GM23338 (cell line): ENCODE measurements around the gene SBF2. TPM values are rescaled to one million over a fixed set of nuclear protein-coding genes. Genes with fewer than 3 reads are reported as not detected.
A peak's percentile ranks its signal among the peaks of the same experiment; 100 is the strongest.

Experiments used
- ATAC-seq: fragments of 200-7000 bp; cut with Tn5 transposase; 3 replicates; pipeline ENCODE4 v1.9.1; 2020
- DNase-seq: peaks from one replicate; pipeline ENCODE4 v3.0.0-alpha.2; 2015; ENCODE audit warnings: low spot score
- H2AFZ ChIP-seq: fragments of 200-600 bp; sonication (generic); 2 replicates; pipeline ENCODE4 v1.8.0; 2016; ENCODE audit warnings: antibody characterized with exemption, mild to moderate bottlenecking, moderate library complexity
- H3F3A ChIP-seq: fragments of 200-600 bp; sonication (generic); replicated peaks from 2 replicates; pipeline ENCODE4 v1.8.0; 2017; ENCODE audit warnings: antibody characterized with exemption, mixed run types, low read depth
- H3K27ac ChIP-seq: fragments of 200-600 bp; sonication (generic); 2 replicates; pipeline ENCODE4 v1.6.1; 2016; ENCODE audit warnings: low read depth
- H3K27me3 ChIP-seq: fragments of 200-600 bp; sonication (generic); 2 replicates; pipeline ENCODE4 v1.8.0; 2016; ENCODE audit warnings: mild to moderate bottlenecking, mixed run types, moderate library complexity; ENCODE audit not compliant: insufficient read depth
- H3K36me3 ChIP-seq: fragments of 200-600 bp; sonication (generic); 2 replicates; pipeline ENCODE4 v1.8.0; 2016; ENCODE audit warnings: mild to moderate bottlenecking; ENCODE audit not compliant: insufficient read depth
- H3K4me1 ChIP-seq: fragments of 200-600 bp; sonication (generic); 2 replicates; pipeline ENCODE4 v1.8.0; 2016; ENCODE audit warnings: mild to moderate bottlenecking, moderate library complexity; ENCODE audit not compliant: insufficient read depth
- H3K4me2 ChIP-seq: fragments of 200-600 bp; sonication (generic); 2 replicates; pipeline ENCODE4 v1.7.1; 2017; ENCODE audit warnings: mixed run types
- H3K4me3 ChIP-seq: fragments of 200-600 bp; sonication (generic); 2 replicates; pipeline ENCODE4 v1.6.1; 2016; ENCODE audit warnings: mixed run types
- H3K79me2 ChIP-seq: fragments of 200-600 bp; sonication (generic); replicated peaks from 2 replicates; pipeline ENCODE4 v1.8.0; 2017; ENCODE audit warnings: mild to moderate bottlenecking; ENCODE audit not compliant: insufficient read depth
- H3K9me2 ChIP-seq: fragments of 200-600 bp; sonication (generic); 2 replicates; pipeline ENCODE4 v1.8.0; 2017; ENCODE audit not compliant: insufficient read depth
- H4K20me1 ChIP-seq: fragments of 200-600 bp; sonication (generic); replicated peaks from 2 replicates; pipeline ENCODE4 v1.8.0; 2017; ENCODE audit warnings: mild to moderate bottlenecking; ENCODE audit not compliant: insufficient read depth
- H3K27ac Mint-ChIP-seq: 2 replicates; pipeline ENCODE4 v1.8.0; 2020; ENCODE audit warnings: inconsistent platforms, mild to moderate bottlenecking, moderate library complexity, mixed read lengths
- H3K27me3 Mint-ChIP-seq: 3 replicates; pipeline ENCODE4 v1.8.0; 2022; ENCODE audit warnings: low read depth, mild to moderate bottlenecking, moderate library complexity, mixed read lengths, inconsistent platforms; ENCODE audit not compliant: insufficient read depth, poor library complexity
- H3K36me3 Mint-ChIP-seq: 3 replicates; pipeline ENCODE4 v1.8.0; 2021; ENCODE audit warnings: low read depth, mild to moderate bottlenecking, inconsistent platforms, moderate library complexity, mixed read lengths
- H3K4me1 Mint-ChIP-seq: 3 replicates; pipeline ENCODE4 v1.8.0; 2020; ENCODE audit warnings: mild to moderate bottlenecking, inconsistent platforms, mixed read lengths
- H3K4me3 Mint-ChIP-seq: 3 replicates; pipeline ENCODE4 v1.8.0; 2021; ENCODE audit warnings: moderate library complexity, mild to moderate bottlenecking, inconsistent platforms, mixed read lengths
- H3K9me3 Mint-ChIP-seq: 3 replicates; pipeline ENCODE4 v1.8.0; 2020; ENCODE audit warnings: moderate library complexity, mild to moderate bottlenecking, inconsistent platforms, mixed read lengths
- CREB1 ChIP-seq: fragments of 250-450 bp; sonication (Bioruptor Pico); IDR thresholded peaks from 2 replicates; pipeline ENCODE4 v1.5.0; 2020; ENCODE audit warnings: low read depth, mild to moderate bottlenecking, moderate library complexity
- CTCF ChIP-seq, 2 experiments: fragments of 200-600 bp in 1 of 2; sonication (generic) in 1 of 2; conservative IDR thresholded peaks; 2 replicates each; pipeline versions ENCODE4 v1.5.1 to v1.6.1; 2016 to 2017; ENCODE audit warnings: antibody characterized with exemption in 2 of 2, low read depth in 2 of 2, mild to moderate bottlenecking in 2 of 2, moderate library complexity in 1 of 2
- ETS1 ChIP-seq: IDR thresholded peaks from 2 replicates; pipeline ENCODE4 v1.6.1; 2016; ENCODE audit warnings: antibody characterized with exemption
- EZH2 ChIP-seq: fragments of 200-600 bp; sonication (generic); IDR thresholded peaks from one replicate; pipeline ENCODE4 v1.8.0; 2017; ENCODE audit warnings: antibody characterized with exemption, mild to moderate bottlenecking, low read depth; ENCODE audit not compliant: unreplicated experiment
- NANOG ChIP-seq: IDR thresholded peaks from 2 replicates; pipeline ENCODE4 v1.6.1; 2016; ENCODE audit warnings: antibody characterized with exemption, borderline replicate concordance
- ZNF331 ChIP-seq: fragments of 250-450 bp; sonication (Bioruptor Pico); IDR thresholded peaks from 2 replicates; pipeline ENCODE4 v1.5.0; 2020; ENCODE audit warnings: low read depth, mild to moderate bottlenecking, moderate library complexity
- ZNF462 ChIP-seq: fragments of 250-450 bp; sonication (Bioruptor Pico); IDR thresholded peaks from 2 replicates; pipeline ENCODE4 v1.5.0; 2020; ENCODE audit warnings: mild to moderate bottlenecking, moderate library complexity
- polyA plus RNA-seq: library from polyadenylated mRNA; unstranded; fragments of >200 nt; fragmentation: Nextera tagmentation; extraction: Ambion mirVana; gene quantifications from 2 replicates; pipeline ENCODE4 v1.2.1, GENCODE V29; 2016
- total RNA-seq: library from RNA; depleted of rRNA; stranded (reverse); fragments of >200 nt; shearing (Covaris generic); gene quantifications from 2 replicates; pipeline ENCODE4 v1.2.3, GENCODE V29; 2014

The SBF2 gene
- total and polyA plus RNA-seq, 2 experiments from 2014 or later, result 25.6 to 53.5 TPM

- Mint-ChIP-seq H3K27ac (no peak overlapping the region), H3K4me1 (peaks cover 11% of the 10 kb centered on the region; the same call in 2 of the 3 replicates), H3K9me3 (peaks cover 20% of the 10 kb centered on the region), H3K36me3 (peaks cover 36% of the 10 kb centered on the region), H3K4me3 (no peak overlapping the region), H3K27me3 (peaks cover 3% of the 10 kb centered on the region)
- Histone ChIP-seq H4K20me1 (no peaks in the 10 kb centered on the region), H2AFZ (no peak overlapping the region), H3K79me2 (peaks cover 37% of the 10 kb centered on the region), H3K9me2 (no peaks in the 10 kb centered on the region; the same call in 1 of the 2 replicates), H3K4me2 (no peak overlapping the region), H3K4me3 (no peak overlapping the region), H3K4me1 (no peaks in the 10 kb centered on the region), H3K27me3 (no peaks in the 10 kb centered on the region), H3F3A (no peaks in the 10 kb centered on the region), H3K27ac (0 out of 2 replicates have a peak overlapping the region, but pooled peaks have one; percentile 4), H3K36me3 (no peaks in the 10 kb centered on the region)
- TF ChIP-seq CTCF (conservative IDR thresholded peaks at IDR 0.05; ENCODE audit: low read depth in 2 of 2) (no peak), NANOG (no peak), ETS1 (no peak), EZH2 (no peak), ZNF331 (CRISPR knock-in tag) (no peak), ZNF462 (no peak), CREB1 (CRISPR knock-in tag) (no peak)
- DNase-seq, result no peak
- ATAC-seq, result no peak
These were observed 50.0 kb downstream of the SBF2 start for GRCh38 chr11:10243896-10244575.
